B cell (primary cell): ENCODE data around the gene USP37.

Experiments used
- EZH2 ChIP-seq: IDR thresholded peaks from 2 replicates; pipeline ENCODE4 v1.6.1; 2012; ENCODE audit warnings: borderline replicate concordance, low read depth, mild to moderate bottlenecking, moderate library complexity, low read length; ENCODE audit not compliant: insufficient read depth, poor library complexity, severe bottlenecking
- TF ChIP-seq, protein P1 (sequence below): fragments of 200-600 bp; IDR thresholded peaks from one replicate; pipeline ENCODE4 v1.8.0; 2022; ENCODE audit warnings: antibody characterized with exemption, mild to moderate bottlenecking

DNA sequence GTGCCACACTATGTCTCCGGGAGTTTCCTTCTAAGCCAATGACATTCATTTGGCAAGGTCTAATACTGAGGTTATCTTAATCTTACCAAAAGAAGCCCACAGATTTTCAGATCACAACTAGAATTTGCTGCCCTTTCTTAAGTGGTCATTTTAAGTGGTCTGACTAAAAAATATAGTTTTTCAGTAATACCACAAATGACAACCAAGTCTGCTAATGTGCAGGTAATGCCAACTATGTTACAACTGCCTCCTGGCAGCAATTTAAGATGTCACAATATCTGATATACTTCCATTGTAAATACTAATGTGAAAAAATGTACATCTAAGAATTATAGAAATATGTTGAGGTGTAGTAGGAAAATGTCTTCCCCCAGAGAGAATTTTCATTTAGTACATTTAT is 49.3 kb downstream of the USP37 start:
- TF ChIP-seq, protein P1, sequence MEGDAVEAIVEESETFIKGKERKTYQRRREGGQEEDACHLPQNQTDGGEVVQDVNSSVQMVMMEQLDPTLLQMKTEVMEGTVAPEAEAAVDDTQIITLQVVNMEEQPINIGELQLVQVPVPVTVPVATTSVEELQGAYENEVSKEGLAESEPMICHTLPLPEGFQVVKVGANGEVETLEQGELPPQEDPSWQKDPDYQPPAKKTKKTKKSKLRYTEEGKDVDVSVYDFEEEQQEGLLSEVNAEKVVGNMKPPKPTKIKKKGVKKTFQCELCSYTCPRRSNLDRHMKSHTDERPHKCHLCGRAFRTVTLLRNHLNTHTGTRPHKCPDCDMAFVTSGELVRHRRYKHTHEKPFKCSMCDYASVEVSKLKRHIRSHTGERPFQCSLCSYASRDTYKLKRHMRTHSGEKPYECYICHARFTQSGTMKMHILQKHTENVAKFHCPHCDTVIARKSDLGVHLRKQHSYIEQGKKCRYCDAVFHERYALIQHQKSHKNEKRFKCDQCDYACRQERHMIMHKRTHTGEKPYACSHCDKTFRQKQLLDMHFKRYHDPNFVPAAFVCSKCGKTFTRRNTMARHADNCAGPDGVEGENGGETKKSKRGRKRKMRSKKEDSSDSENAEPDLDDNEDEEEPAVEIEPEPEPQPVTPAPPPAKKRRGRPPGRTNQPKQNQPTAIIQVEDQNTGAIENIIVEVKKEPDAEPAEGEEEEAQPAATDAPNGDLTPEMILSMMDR: no peak
- no peak for TF ChIP-seq EZH2
